ENCODE data around the gene ITIH5. TPM values are rescaled to one million over a fixed set of nuclear protein-coding genes. Genes with fewer than 3 reads are reported as not detected.

ITIH5 gene
- total RNA-seq, 1 donor from 2014 or later: 1.4 TPM

GRCh38 chr10:7587168-7587864 is 79.5 kb downstream of the ITIH5 start:
- no peak for DNase-seq (ENCODE audit: low read depth in 2 of 2)

- DNase-seq (ENCODE audit: low read depth in 2 of 2): no peak
Observed at GRCh38 chr10:7585228-7585627, 81.5 kb downstream of the ITIH5 start.

- DNase-seq (ENCODE audit: low read depth in 2 of 2): no peak
Observed at GRCh38 chr10:7583626-7584025, 83.1 kb downstream of the ITIH5 start.

- DNase-seq (ENCODE audit: low read depth in 2 of 2): no peak
Observed at GRCh38 chr10:7580520-7580919, 86.2 kb downstream of the ITIH5 start.

- DNase-seq (ENCODE audit: low read depth in 2 of 2): no peak
Observed at GRCh38 chr10:7579681-7580080, 87.1 kb downstream of the ITIH5 start.

GRCh38 chr10:7577579-7577978 is 89.2 kb downstream of the ITIH5 start:
- DNase-seq (ENCODE audit: low read depth in 2 of 2): no peak

- DNase-seq (ENCODE audit: low read depth in 2 of 2): no peak
Observed at GRCh38 chr10:7577176-7577575, 89.6 kb downstream of the ITIH5 start.

GRCh38 chr10:7576340-7576739 is 90.4 kb downstream of the ITIH5 start:
- no peak for DNase-seq (ENCODE audit: low read depth in 2 of 2)

- peak in 1 of 2 donors; percentile 23 for DNase-seq (ENCODE audit: low read depth in 2 of 2)
Observed at GRCh38 chr10:7572391-7572790, 94.4 kb downstream of the ITIH5 start.

- DNase-seq (ENCODE audit: low read depth in 2 of 2): no peak
Observed at GRCh38 chr10:7571981-7572380, 94.8 kb downstream of the ITIH5 start.

GRCh38 chr10:7567911-7568620 is 98.7 kb downstream of the ITIH5 start:
- no peak for DNase-seq (ENCODE audit: low read depth in 2 of 2)

- DNase-seq (ENCODE audit: low read depth in 2 of 2): no peak
Observed at GRCh38 chr10:7566891-7567290, 99.9 kb downstream of the ITIH5 start.

- no peak for DNase-seq (ENCODE audit: low read depth in 2 of 2)
Observed at GRCh38 chr10:7565871-7566270, 100.9 kb downstream of the ITIH5 start.

- DNase-seq (ENCODE audit: low read depth in 2 of 2): no peak
Observed at GRCh38 chr10:7563770-7564169, 103.0 kb downstream of the ITIH5 start.

GRCh38 chr10:7563368-7563767 is 103.4 kb downstream of the ITIH5 start:
- DNase-seq (ENCODE audit: low read depth in 2 of 2): no peak

GRCh38 chr10:7561985-7562384 is 104.8 kb downstream of the ITIH5 start:
- no peak for DNase-seq (ENCODE audit: low read depth in 2 of 2)

- peak in 1 of 2 donors; percentile 10 for DNase-seq (ENCODE audit: low read depth in 2 of 2)
Observed at GRCh38 chr10:7561216-7561893, 105.4 kb downstream of the ITIH5 start.

- no peak for DNase-seq (ENCODE audit: low read depth in 2 of 2)
Observed at GRCh38 chr10:7560519-7560918, 106.2 kb downstream of the ITIH5 start.

- no peak for DNase-seq (ENCODE audit: low read depth in 2 of 2)
Observed at GRCh38 chr10:7559386-7559785, 107.4 kb downstream of the ITIH5 start.

- no peak for DNase-seq (ENCODE audit: low read depth in 2 of 2)
Observed at GRCh38 chr10:7558036-7558435, 108.7 kb downstream of the ITIH5 start.

GRCh38 chr10:7553531-7553930 is 113.2 kb downstream of the ITIH5 start:
- DNase-seq (ENCODE audit: low read depth in 2 of 2): no peak

- DNase-seq (ENCODE audit: low read depth in 2 of 2): no peak
Observed at GRCh38 chr10:7551950-7552716, 114.6 kb downstream of the ITIH5 start.

Data from lung microvascular endothelial cell (primary cell).